SJCRH30 (cell line): ENCODE data around the gene C1orf94. TPM values are rescaled to one million over a fixed set of nuclear protein-coding genes. Genes with fewer than 3 reads are reported as not detected.

ENCODE experiments used
- DNase-seq, 2 experiments: peaks; one replicate each; pipeline ENCODE4 v3.0.0-alpha.2; 2015 to 2020
- H3K27ac ChIP-seq: fragments of 250-450 bp; sonication (Bioruptor Pico); 2 replicates; pipeline ENCODE4 v1.5.1; 2020; ENCODE audit warnings: mild to moderate bottlenecking, moderate library complexity
- H3K27me3 ChIP-seq: fragments of 250-450 bp; sonication (Bioruptor Pico); 2 replicates; pipeline ENCODE4 v1.5.1; 2020; ENCODE audit warnings: mild to moderate bottlenecking, moderate library complexity
- H3K36me3 ChIP-seq: fragments of 250-450 bp; sonication (Bioruptor Pico); 2 replicates; pipeline ENCODE4 v1.5.1; 2020; ENCODE audit warnings: mild to moderate bottlenecking, moderate library complexity
- H3K4me1 ChIP-seq: fragments of 250-450 bp; sonication (Bioruptor Pico); 2 replicates; pipeline ENCODE4 v1.5.1; 2020; ENCODE audit warnings: mild to moderate bottlenecking, moderate library complexity
- H3K4me3 ChIP-seq: fragments of 250-450 bp; sonication (Bioruptor Pico); 2 replicates; pipeline ENCODE4 v1.5.1; 2020; ENCODE audit warnings: mild to moderate bottlenecking, moderate library complexity
- H3K9me3 ChIP-seq: fragments of 250-450 bp; sonication (Bioruptor Pico); replicated peaks from 2 replicates; pipeline ENCODE4 v1.5.1; 2020; ENCODE audit warnings: mild to moderate bottlenecking, moderate library complexity
- total RNA-seq: library from RNA; depleted of rRNA; stranded (reverse); fragments of >200 nt; shearing (Covaris generic); gene quantifications from 2 replicates; pipeline ENCODE4 v1.2.3, GENCODE V29; 2014; rRNA removed

The C1orf94 gene
- 5.7 and 6.9 TPM in 2 replicates for total RNA-seq

- Histone ChIP-seq H3K27me3 (no peaks in the 10 kb centered on the region), H3K4me3 (no peak within 1 kb of the TSS), H3K4me1 (peaks cover 18% of the 10 kb centered on the region), H3K9me3 (no peaks in the 10 kb centered on the region), H3K36me3 (no peaks in the 10 kb centered on the region), H3K27ac (no peak within 1 kb of the TSS)
- no peak for DNase-seq
These were observed at the start of gene C1orf94 for GRCh38 chr1:34176830-34177603. Gene C1orf94 (plus strand): TSS chr1:34176907. CDS start chr1:34177790, 883 bp downstream.

GRCh38 chr1:34127006-34128000, 49.4 kb upstream of the C1orf94 start:
- no peaks in the 10 kb centered on the region for H3K4me1 ChIP-seq
- no peak overlapping the region for H3K4me3 ChIP-seq
- DNase-seq = no peak
- no peaks in the 10 kb centered on the region for H3K36me3 ChIP-seq
- no peaks in the 10 kb centered on the region for H3K9me3 ChIP-seq
- no peaks in the 10 kb centered on the region for H3K27me3 ChIP-seq
- H3K27ac ChIP-seq = no peak overlapping the region

- no peak for DNase-seq
- no peaks in the 10 kb centered on the region for H3K4me1 ChIP-seq
- H3K4me3 ChIP-seq = no peak overlapping the region
- no peak overlapping the region for H3K27ac ChIP-seq
- H3K36me3 ChIP-seq = no peaks in the 10 kb centered on the region
- H3K9me3 ChIP-seq = no peaks in the 10 kb centered on the region
- no peaks in the 10 kb centered on the region; the same call in 1 of the 2 replicates for H3K27me3 ChIP-seq
These were observed 48.4 kb upstream of the C1orf94 start for GRCh38 chr1:34128186-34128889.

GRCh38 chr1:34129630-34130029, 47.1 kb upstream of the C1orf94 start:
- Histone ChIP-seq H3K4me3 (no peak overlapping the region), H3K36me3 (no peaks in the 10 kb centered on the region), H3K9me3 (no peaks in the 10 kb centered on the region), H3K4me1 (no peaks in the 10 kb centered on the region), H3K27ac (no peak overlapping the region), H3K27me3 (no peaks in the 10 kb centered on the region; the same call in 1 of the 2 replicates)
- DNase-seq = no peak

GRCh38 chr1:34130306-34130705, 46.4 kb upstream of the C1orf94 start:
- H3K36me3 ChIP-seq = no peaks in the 10 kb centered on the region
- H3K9me3 ChIP-seq = no peaks in the 10 kb centered on the region
- DNase-seq = no peak
- H3K27ac ChIP-seq = no peak overlapping the region
- no peak overlapping the region for H3K4me3 ChIP-seq
- peaks cover 4% of the 10 kb centered on the region; the same call in 1 of the 2 replicates for H3K27me3 ChIP-seq
- no peaks in the 10 kb centered on the region for H3K4me1 ChIP-seq

- H3K36me3 ChIP-seq = no peaks in the 10 kb centered on the region
- H3K27ac ChIP-seq = no peak overlapping the region
- H3K9me3 ChIP-seq = no peaks in the 10 kb centered on the region
- no peak for DNase-seq
- peaks cover 4% of the 10 kb centered on the region; the same call in 1 of the 2 replicates for H3K27me3 ChIP-seq
- no peaks in the 10 kb centered on the region for H3K4me1 ChIP-seq
- no peak overlapping the region for H3K4me3 ChIP-seq
These were observed 45.1 kb upstream of the C1orf94 start for GRCh38 chr1:34131396-34132160.

- Histone ChIP-seq H3K27ac (no peak overlapping the region), H3K27me3 (peaks cover 4% of the 10 kb centered on the region; the same call in 1 of the 2 replicates), H3K4me1 (no peaks in the 10 kb centered on the region), H3K9me3 (no peaks in the 10 kb centered on the region), H3K36me3 (no peaks in the 10 kb centered on the region), H3K4me3 (no peak overlapping the region)
- no peak for DNase-seq
These were observed 44.6 kb upstream of the C1orf94 start for GRCh38 chr1:34132161-34132420.

GRCh38 chr1:34137411-34137810, 39.3 kb upstream of the C1orf94 start:
- Histone ChIP-seq H3K4me3 (no peak overlapping the region), H3K9me3 (no peaks in the 10 kb centered on the region), H3K4me1 (no peaks in the 10 kb centered on the region; the same call in 1 of the 2 replicates), H3K27ac (no peak overlapping the region), H3K27me3 (peaks cover 14% of the 10 kb centered on the region), H3K36me3 (no peaks in the 10 kb centered on the region)
- DNase-seq = no peak

- Histone ChIP-seq H3K9me3 (no peaks in the 10 kb centered on the region), H3K4me3 (no peak overlapping the region), H3K36me3 (no peaks in the 10 kb centered on the region), H3K27ac (no peak overlapping the region), H3K27me3 (peaks cover 10% of the 10 kb centered on the region), H3K4me1 (no peaks in the 10 kb centered on the region; the same call in 1 of the 2 replicates)
- no peak for DNase-seq
These were observed 36.6 kb upstream of the C1orf94 start for GRCh38 chr1:34140011-34140676.

GRCh38 chr1:34143975-34144374, 32.7 kb upstream of the C1orf94 start:
- H3K9me3 ChIP-seq = no peaks in the 10 kb centered on the region
- no peak for DNase-seq

GRCh38 chr1:34144766-34145165, 31.9 kb upstream of the C1orf94 start:
- no peak overlapping the region for H3K4me3 ChIP-seq
- no peak for DNase-seq
- H3K4me1 ChIP-seq = no peaks in the 10 kb centered on the region; the same call in 1 of the 2 replicates
- no peak overlapping the region for H3K27ac ChIP-seq
- peaks cover 4% of the 10 kb centered on the region for H3K27me3 ChIP-seq
- no peaks in the 10 kb centered on the region for H3K9me3 ChIP-seq
- H3K36me3 ChIP-seq = no peaks in the 10 kb centered on the region

More at GRCh38 chr1:34143975-34144374, 32.7 kb upstream of the C1orf94 start:
- H3K27ac ChIP-seq = no peak overlapping the region
- no peaks in the 10 kb centered on the region; the same call in 1 of the 2 replicates for H3K4me1 ChIP-seq
- no peak overlapping the region for H3K4me3 ChIP-seq
- H3K27me3 ChIP-seq = peaks cover 9% of the 10 kb centered on the region
- no peaks in the 10 kb centered on the region for H3K36me3 ChIP-seq

GRCh38 chr1:34147301-34147700, 29.4 kb upstream of the C1orf94 start:
- H3K36me3 ChIP-seq = no peaks in the 10 kb centered on the region
- peaks cover 5% of the 10 kb centered on the region; the same call in 1 of the 2 replicates for H3K27me3 ChIP-seq
- no peak overlapping the region for H3K4me3 ChIP-seq
- DNase-seq = no peak
- H3K9me3 ChIP-seq = no peaks in the 10 kb centered on the region
- H3K27ac ChIP-seq = no peak overlapping the region
- no peaks in the 10 kb centered on the region; the same call in 1 of the 2 replicates for H3K4me1 ChIP-seq

- no peaks in the 10 kb centered on the region for H3K36me3 ChIP-seq
- H3K9me3 ChIP-seq = no peaks in the 10 kb centered on the region
These were observed 27.2 kb upstream of the C1orf94 start for GRCh38 chr1:34149501-34149900.

More at GRCh38 chr1:34149501-34149900, 27.2 kb upstream of the C1orf94 start:
- no peak overlapping the region for H3K27ac ChIP-seq
- H3K27me3 ChIP-seq = 0 out of 2 replicates have a peak, but pooled peaks cover 9% of the 10 kb centered on the region
- DNase-seq = no peak
- no peaks in the 10 kb centered on the region for H3K4me1 ChIP-seq
- H3K4me3 ChIP-seq = no peak overlapping the region
